HG02763 (cell line): ENCODE results near the gene SERPINB12.

Experiments used
- ATAC-seq: cut with Tn5 transposase; IDR thresholded peaks from one replicate; pipeline ENCODE4 v1.9.1; 2021; ENCODE audit warnings: mild to moderate bottlenecking, moderate library complexity; ENCODE audit not compliant: unreplicated experiment

SERPINB12 gene

GRCh38 chr18:63596964-63597363 is 54.8 kb downstream of the SERPINB12 start:
- no peak for ATAC-seq

GRCh38 chr18:63603355-63603754 is 61.2 kb downstream of the SERPINB12 start:
- no peak for ATAC-seq

- ATAC-seq, result peak; percentile 84
These were observed 61.6 kb downstream of the SERPINB12 start for GRCh38 chr18:63603772-63604171.

- no peak for ATAC-seq
These were observed 62.8 kb downstream of the SERPINB12 start for GRCh38 chr18:63604791-63605567.

GRCh38 chr18:63606526-63606925 is 64.4 kb downstream of the SERPINB12 start:
- ATAC-seq, result no peak

- no peak for ATAC-seq
These were observed 71.3 kb downstream of the SERPINB12 start for GRCh38 chr18:63613420-63613819.

GRCh38 chr18:63617049-63617914 is 75.1 kb downstream of the SERPINB12 start:
- ATAC-seq, result no peak

- no peak for ATAC-seq
These were observed 75.7 kb downstream of the SERPINB12 start for GRCh38 chr18:63617915-63618234.
